ENCODE results near the gene ERICH3.
"Not testable (repeated sequence)": the region's sequence is repeated elsewhere in the genome, so short reads cannot be mapped to it uniquely, and the experiment has no call there.

ERICH3 gene

GRCh38 chr1:74674278-74675048 lies 871 bp upstream of the ERICH3 start:
- no peak for DNase-seq

- not testable (repeated sequence) for DNase-seq
Measured at GRCh38 chr1:74670866-74671265, 2.7 kb downstream of the ERICH3 start.

DNA sequence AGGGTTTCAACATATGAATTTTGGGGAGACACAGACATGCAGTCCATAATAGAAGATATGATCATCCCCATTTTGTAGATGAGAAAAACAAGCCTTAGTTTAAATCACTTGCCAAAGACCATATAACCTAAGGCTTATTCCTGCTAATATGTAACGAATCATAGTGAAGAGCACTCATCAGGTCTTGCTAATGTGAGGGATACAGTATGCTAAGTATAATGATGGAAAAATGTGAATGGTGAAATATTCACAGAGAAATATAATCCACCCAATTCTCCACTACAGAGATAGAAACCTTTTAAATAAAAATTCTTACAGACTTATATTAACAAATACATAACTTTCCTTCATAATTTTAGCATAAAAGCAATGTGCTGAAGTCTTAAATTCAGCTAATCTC lies 18.9 kb downstream of the ERICH3 start:
- no peak for DNase-seq

GRCh38 chr1:74652711-74653139 lies 20.9 kb downstream of the ERICH3 start:
- DNase-seq, result no peak

GRCh38 chr1:74650561-74650960 lies 23.0 kb downstream of the ERICH3 start:
- no peak for DNase-seq

GRCh38 chr1:74641876-74642275 lies 31.7 kb downstream of the ERICH3 start:
- no peak for DNase-seq

DNA sequence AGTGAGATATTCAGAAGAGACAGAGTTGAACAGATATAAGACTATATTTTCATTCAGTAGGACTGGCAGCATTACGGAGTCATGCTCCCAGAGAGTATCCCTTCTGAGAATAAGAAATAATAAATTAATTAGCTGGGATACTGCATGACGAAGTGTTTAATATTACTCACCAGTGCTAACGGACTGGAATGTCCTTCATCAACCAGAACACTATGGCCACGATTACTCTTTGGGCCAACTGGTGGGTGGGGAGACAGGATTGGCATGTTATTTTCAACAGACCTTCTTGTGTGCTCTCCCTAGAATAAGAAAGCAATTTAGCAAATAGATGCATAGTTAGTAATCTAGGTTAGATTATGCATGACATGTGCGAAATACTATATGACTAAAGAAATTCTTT lies 32.4 kb downstream of the ERICH3 start:
- DNase-seq, result no peak

DNA sequence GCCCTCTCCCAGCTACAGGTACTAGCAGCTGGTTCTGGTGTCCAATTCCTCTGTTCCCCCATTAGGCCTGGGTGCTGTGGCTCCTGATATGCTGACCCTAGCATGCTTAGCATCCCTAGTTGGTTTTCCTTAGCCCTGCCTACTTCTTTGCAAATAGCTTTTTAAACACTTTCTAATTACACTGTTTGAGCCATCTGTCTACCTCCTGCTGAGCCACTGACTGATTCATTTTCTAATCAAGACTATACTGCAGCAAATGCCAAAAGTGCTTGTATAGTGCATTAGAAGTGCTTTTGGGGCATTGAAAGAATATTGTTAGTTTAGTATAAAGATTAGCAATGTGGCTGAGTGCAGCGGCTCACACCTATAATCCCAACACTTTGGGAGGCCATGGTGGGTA lies 36.3 kb downstream of the ERICH3 start:
- DNase-seq, result no peak

DNA sequence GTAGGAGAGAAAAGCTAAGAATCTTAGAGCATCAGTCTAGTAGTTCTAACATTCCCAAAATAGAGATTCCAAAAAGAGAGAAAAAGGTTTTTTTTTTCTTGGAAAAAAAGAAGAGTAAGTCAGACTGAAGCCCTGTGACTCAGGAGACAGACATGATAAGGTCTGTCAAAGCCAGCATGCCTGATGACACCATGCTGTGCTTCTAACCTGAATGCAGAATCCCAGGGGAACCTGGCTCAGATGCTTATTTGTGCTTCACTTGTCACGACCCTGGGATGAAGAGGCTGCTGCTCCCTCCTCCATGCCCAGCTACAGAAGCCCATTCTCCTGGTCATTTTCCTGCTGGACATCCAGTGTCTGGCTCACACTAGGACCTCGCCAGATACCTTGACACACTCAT lies 44.3 kb downstream of the ERICH3 start:
- DNase-seq, result no peak

DNA sequence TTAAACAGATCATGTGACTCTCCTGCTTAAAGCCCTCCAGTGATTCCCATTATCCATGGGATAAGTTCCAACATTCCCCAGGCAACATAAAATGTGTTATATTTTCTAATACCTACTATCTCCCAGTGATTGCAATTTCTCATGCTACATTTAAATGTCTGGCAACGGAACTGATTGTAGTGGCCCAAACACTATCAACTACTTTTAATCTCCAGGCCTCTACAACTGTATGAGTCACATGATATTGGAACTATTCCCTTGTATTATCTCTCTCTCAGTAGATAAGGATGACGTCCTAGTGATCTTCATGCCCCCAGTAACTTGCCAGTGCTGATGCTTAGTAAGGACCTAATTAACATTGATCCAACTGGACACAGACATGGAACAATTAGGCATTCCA lies 49.9 kb downstream of the ERICH3 start:
- no peak for DNase-seq

DNA sequence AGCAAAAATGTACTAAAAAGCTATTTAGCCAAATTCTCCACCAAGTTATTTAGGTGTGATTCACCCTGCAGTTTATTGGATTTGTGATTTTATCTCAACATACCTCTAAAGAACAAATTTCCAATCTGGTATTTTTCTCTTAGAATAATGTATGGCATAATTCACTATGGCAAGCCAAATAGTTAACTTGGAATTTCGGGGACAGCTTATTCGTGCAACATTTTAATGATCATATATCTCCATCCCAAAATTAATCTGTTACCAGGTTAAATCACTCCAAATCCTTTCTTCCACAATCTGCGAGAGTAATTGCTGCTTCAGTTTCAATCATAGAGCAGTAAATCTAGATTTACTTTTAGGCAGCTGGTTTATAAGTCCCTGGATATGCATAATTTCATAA lies 53.4 kb downstream of the ERICH3 start:
- no peak for DNase-seq

DNA sequence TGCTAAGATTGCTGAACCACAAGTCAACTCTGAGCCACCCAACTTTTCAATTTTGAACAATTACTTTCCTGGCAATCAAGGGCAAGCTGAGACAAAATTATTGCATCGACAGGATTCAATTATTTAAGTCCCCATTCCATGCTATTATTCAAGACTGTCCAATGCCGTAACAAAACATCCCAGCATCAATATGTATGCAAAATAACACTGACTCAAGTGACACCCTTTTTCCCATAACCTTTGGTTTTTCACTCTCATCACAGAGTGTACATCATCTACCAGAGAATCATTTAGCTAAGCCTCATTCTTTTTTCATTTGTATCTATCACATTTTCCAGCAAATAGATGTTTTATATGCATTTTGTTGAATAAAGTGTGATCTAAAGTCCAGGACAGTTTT lies 54.6 kb downstream of the ERICH3 start:
- DNase-seq, result no peak

- no peak for DNase-seq
Measured at GRCh38 chr1:74613894-74614293, 59.7 kb downstream of the ERICH3 start.

DNA sequence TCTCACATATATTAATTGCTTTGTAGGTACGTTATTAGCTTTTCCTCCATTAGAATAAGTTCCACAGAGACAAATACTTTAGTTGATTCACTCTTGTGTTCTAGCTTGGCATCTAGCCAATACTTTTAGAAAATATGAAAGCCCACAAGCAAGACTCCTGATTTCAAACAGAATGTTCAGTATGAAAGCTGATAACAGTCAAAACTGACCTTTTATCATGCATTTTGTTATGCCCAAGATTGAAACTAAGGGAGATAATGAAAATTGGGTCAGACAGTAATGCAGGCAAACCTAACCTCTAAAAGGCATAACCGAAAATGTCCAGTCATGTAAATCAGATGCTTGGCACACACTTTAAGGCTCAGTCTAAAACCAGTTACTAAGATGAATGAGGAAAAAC lies 61.7 kb downstream of the ERICH3 start:
- DNase-seq, result no peak

DNA sequence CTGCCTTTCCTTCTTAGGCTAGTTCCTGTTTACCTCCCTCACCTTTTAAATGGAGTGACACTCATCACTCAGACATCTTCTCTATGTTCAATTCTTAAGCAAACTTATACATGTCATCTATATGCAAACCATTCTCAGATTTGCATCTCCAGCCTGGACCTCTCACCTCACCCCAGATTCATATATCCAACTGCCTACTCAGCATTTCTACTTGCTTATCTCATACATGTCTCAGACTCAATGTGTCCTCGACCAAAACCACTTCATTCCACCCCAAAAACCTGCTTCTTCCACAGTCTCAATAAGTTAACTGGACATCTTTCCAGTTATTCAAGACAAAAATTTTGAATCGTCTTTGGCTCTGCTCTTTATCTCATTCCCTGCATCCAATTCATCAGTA lies 62.6 kb downstream of the ERICH3 start:
- DNase-seq, result no peak

DNA sequence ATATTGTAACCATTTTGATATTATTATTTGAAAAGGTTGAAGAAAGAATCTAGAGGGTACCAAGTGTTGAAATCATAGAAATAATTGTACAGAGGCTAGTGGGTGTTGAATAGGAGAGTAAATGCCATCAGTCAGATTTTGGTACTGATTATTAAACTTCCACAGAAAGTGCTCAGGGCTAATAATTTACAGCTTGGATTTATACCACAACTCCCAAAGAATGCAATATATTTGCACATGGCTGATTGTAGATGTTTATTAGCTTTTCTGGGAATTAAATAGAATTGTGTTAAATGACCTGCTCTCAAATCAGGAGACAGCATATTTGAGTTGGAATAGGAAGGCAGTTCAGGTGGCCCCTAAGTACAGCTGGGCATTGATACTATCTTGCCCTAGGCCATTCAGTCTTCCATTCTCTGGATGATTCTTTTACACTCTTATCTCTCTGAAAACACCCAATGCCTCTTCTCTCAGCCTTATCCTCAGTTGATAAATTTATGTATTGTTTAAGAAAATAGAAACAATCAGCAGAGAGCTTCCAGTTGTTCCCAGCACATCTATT lies 63.7 kb downstream of the ERICH3 start:
- no peak for DNase-seq

DNA sequence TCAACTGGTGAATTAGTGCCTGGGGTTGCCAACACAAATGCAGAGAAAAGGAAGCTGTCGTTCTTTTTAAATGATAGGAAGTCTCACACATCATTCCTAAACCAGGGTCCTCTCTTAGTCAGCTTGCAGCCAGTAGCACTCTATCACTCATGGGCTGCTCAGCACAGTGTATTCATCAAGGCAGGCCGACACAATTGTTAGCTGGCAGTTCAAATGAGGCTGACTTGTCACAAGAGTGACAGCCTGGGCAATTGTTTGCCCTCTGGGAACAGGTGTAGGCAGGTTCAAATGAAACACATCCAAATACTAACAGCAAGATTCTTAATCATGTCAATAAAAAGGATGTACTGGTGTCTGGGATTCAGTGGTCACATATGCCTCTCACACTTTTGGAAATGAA lies 76.9 kb downstream of the ERICH3 start:
- no peak for DNase-seq

DNA sequence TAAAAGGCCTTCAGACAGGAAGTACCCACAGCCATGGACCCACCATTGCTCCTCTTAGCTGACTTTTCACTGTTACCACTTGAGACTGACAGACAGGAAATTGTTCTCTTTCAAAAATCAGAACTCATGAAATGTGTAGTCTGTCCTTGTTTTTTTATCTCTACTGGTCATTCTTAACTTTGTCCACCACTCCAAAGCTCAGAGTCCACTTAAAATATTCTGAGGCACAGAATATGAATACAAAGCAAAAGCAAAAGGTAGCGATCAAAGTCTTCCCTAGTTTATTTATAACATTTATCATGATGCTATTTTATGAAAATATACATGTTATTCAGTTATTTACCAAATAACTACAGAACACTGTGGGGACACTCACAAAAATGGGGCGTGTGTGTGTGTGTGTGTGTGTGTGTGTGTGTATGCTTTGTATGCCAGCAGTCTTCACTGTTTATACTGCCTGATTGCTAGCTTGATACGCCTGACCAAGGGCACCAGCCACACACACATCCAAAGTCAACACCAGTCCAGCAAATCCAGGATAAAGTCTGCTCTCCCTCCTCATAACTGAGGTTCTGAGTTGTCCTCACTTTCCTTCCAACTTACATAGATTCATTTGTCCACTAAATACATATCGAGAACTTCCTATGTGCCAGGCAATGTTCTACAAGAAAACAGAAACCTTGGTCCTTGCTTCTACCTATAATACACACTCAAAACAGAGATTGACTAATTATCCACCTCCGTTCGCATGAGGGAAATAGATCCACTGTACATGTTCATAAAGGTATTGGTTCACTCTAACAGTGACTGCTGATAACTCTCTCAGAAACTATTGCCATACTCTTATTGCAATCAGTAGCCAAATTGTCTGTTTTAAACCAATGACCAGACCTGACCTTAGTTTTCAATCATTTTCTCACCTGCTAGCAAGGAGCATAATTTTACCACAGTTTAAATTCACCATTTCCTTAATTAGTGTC lies 79.4 kb downstream of the ERICH3 start:
- DNase-seq, result no peak

- DNase-seq, result no peak
Measured at GRCh38 chr1:74592580-74593355, 80.8 kb downstream of the ERICH3 start.

GRCh38 chr1:74591949-74592348 lies 81.6 kb downstream of the ERICH3 start:
- no peak for DNase-seq

- no peak for DNase-seq
Measured at GRCh38 chr1:74590288-74590687, 83.3 kb downstream of the ERICH3 start.

DNA sequence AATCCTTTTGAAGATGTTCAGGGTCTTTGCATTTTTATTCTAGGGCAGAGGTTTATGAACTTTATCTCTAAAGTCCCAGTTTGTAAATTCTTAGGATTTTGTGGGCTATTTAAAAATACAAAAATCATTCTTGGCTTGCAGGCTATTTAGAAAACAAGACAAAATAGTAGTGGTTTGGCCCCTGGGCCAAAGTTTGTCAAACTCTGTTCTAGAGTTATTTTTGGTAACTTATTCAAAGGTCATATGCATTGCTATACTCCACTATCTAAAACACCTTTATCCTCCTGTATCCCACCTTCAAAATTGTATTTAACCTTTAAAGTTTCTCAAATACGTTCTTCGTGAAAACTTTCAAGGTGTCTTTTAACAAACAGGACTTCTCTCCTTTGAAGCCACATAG lies 85.7 kb downstream of the ERICH3 start:
- no peak for DNase-seq
